ENCODE results near the gene FRAT1. TPM values are rescaled to one million over a fixed set of nuclear protein-coding genes. Genes with fewer than 3 reads are reported as not detected.
"Not testable (repeated sequence)": the region's sequence is repeated elsewhere in the genome, so short reads cannot be mapped to it uniquely, and the experiment has no call there.

The FRAT1 gene, protein sequence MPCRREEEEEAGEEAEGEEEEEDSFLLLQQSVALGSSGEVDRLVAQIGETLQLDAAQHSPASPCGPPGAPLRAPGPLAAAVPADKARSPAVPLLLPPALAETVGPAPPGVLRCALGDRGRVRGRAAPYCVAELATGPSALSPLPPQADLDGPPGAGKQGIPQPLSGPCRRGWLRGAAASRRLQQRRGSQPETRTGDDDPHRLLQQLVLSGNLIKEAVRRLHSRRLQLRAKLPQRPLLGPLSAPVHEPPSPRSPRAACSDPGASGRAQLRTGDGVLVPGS
- 1 to 10 TPM; 2.7 to 3.2 TPM for total RNA-seq

DNA sequence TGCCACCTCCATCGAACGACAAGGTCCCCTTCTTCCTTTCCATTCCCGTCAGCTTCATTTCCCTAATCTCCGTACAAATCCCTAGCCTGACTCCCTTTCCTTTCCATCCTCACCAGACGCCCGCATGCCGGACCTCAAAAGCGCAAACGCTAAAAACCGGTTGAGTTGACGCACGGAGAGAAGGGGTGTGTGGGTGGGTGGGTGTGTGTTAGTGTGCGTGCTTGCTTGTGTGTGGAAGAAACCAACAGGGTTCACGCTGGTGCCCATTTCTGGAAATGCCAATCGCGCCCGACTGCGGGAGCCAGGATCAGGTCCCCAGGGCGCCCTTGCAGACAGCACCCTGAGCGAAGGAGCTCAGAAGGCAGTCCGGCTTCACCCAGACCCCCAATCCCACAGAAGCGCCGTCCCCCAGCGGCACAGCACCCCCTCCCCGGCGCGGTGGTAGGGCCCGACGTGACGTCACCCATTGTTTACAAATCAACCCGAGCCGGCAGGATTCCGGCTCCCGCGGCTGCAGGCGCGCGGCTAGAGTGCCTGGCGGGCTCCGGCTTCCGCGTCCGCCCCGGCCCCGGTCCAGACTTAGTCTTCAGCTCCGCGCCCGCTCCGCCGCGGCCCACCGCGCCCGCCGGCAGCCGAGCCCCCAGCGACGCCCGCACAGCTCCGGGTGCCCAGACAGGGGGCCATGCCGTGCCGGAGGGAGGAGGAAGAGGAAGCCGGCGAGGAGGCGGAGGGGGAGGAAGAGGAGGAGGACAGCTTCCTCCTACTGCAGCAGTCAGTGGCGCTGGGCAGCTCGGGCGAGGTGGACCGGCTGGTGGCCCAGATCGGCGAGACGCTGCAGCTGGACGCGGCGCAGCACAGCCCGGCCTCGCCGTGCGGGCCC, at the start of gene FRAT1:
TSS of gene FRAT1 (plus strand) at position 500 of the 880 bp plus-strand sequence. CDS start at position 683, 183 bp downstream.
- Mint-ChIP-seq H3K27ac (peak within 1 kb of the TSS; percentile 99), H3K4me3 (peak within 1 kb of the TSS; percentile 92), H3K36me3 (no peaks in the 10 kb centered on the region), H3K4me1 (peaks cover 24% of the 10 kb centered on the region), H3K9me3 (no peaks in the 10 kb centered on the region), H3K27me3 (no peaks in the 10 kb centered on the region)
- DNase-seq: peak; percentile 85

DNA sequence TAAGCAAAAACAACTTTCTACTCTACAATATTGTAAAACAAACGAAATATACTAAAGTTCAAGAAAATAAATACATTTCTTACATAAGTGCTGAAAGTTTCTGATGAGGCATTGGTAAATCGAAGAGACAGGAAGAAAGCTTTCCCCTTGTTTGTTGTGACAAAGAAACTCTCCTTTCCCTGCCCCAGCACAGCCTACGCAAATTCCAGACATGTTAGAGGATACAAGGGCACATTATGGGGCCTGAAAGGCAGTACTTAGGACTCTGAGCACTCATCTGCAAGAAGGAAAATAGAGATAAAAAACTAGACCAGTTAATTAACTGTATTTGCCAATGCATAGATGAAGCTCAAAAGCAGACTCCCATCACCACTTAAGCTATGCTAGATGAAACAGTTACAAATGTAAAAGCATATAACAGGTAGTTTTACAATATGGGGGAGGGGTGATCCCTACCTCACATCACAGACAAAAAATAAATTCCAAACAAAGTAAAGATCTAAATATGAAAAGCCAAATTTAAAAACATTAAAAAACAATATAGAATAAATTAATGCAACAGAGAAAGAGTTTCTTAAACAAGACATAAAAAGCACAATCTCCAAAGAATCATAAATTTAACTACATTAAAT, 48.4 kb upstream of the FRAT1 start:
- Mint-ChIP-seq H3K9me3 (no peaks in the 10 kb centered on the region), H3K27ac (no peak overlapping the region), H3K36me3 (peaks cover 4% of the 10 kb centered on the region), H3K27me3 (no peaks in the 10 kb centered on the region), H3K4me1 (peaks cover 6% of the 10 kb centered on the region), H3K4me3 (no peak overlapping the region)
- DNase-seq: no peak

DNA sequence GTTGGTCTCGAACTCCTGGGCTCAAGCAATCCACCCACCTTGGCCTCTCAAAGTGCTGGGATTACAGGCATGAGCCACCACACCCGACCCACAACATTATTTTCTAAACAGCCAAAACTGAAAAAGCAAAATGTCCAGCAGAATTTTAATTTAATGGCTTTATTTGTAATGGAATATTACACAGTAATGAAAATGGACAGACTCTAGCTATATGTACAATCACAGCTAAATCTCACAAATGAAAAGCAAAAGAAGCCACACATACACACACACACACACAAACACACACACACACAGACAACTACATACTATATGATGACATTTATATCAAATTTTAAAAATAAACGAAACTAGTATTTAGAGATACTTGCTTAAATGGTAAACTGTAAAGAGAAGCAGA, 45.4 kb upstream of the FRAT1 start:
- H3K27ac Mint-ChIP-seq: no peak overlapping the region
- no peaks in the 10 kb centered on the region for H3K27me3 Mint-ChIP-seq
- no peak for DNase-seq
- H3K9me3 Mint-ChIP-seq: no peaks in the 10 kb centered on the region
- H3K4me3 Mint-ChIP-seq: no peak overlapping the region
- H3K36me3 Mint-ChIP-seq: no peaks in the 10 kb centered on the region
- peaks cover 7% of the 10 kb centered on the region for H3K4me1 Mint-ChIP-seq

DNA sequence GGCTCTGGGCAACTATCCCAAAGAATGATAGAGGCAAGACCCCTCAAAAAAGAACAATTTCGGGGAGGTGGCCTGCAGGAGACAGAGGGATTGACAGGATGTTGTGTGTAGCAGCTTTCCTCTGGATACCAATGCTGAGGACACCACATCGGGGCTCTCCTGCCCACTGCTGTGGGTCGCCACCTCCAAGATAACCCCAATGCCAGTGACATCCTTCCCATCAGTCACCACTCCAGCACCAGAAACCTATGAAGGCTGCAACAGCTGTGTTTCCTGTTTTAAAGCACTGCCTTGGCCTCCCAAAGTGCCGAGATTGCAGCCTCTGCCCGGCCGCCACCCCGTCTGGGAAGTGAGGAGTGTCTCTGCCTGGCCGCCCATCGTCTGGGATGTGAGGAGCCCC, 44.2 kb upstream of the FRAT1 start:
- Mint-ChIP-seq H3K27me3 (no peaks in the 10 kb centered on the region), H3K9me3 (no peaks in the 10 kb centered on the region), H3K36me3 (no peaks in the 10 kb centered on the region), H3K27ac (no peak overlapping the region), H3K4me3 (no peak overlapping the region), H3K4me1 (peaks cover 6% of the 10 kb centered on the region)
- DNase-seq: no peak

DNA sequence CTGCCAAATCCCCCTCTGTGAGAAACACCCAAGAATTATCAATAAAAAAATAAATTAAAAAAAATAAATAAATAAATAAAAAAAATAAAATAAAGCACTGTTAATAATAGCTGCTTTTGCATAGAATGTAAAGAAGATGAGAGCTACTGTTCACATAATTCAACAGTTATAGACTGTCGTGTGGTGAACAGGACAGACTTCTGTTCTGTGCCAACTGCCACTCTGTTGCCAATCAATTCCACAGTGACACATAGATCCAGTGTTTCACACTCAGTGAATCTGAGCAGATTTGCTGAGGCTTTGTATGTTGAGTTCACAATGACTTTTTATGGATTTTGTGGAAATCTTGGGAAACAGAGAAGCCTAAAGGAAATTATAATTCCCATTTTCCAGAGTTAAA, 41.5 kb upstream of the FRAT1 start:
- DNase-seq: no peak
- H3K4me1 Mint-ChIP-seq: peaks cover 10% of the 10 kb centered on the region

DNA sequence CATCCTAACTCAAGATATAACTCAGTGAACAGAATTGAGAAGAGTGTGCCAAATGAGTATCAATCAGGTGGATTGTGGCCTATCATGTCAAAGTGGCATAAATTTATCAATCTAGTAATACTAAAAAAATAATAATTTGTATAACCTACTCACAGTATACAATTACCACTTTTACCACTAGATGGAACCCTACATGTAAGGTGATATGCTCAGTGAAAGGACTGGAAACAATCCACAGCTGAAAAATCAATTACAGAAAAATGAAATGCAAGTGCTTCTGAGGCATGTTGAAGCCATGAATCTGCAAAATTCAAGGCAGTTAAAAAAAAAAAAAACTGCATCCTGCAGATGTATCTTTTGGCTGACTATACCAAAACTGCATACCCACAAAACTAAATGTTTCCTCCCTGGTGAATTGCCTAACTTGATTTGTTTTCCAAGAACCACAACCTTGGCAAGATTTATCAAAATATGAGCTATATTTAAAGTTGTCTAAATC, 40.5 kb upstream of the FRAT1 start:
- DNase-seq: no peak
- Mint-ChIP-seq H3K4me3 (no peak overlapping the region), H3K4me1 (peaks cover 10% of the 10 kb centered on the region), H3K36me3 (no peaks in the 10 kb centered on the region), H3K27me3 (no peaks in the 10 kb centered on the region), H3K9me3 (no peaks in the 10 kb centered on the region), H3K27ac (no peak overlapping the region)

More for the DNA sequence above, 41.5 kb upstream of the FRAT1 start:
- H3K4me3 Mint-ChIP-seq: no peak overlapping the region
- H3K27me3 Mint-ChIP-seq: no peaks in the 10 kb centered on the region
- H3K36me3 Mint-ChIP-seq: no peaks in the 10 kb centered on the region
- H3K27ac Mint-ChIP-seq: no peak overlapping the region
- H3K9me3 Mint-ChIP-seq: no peaks in the 10 kb centered on the region

DNA sequence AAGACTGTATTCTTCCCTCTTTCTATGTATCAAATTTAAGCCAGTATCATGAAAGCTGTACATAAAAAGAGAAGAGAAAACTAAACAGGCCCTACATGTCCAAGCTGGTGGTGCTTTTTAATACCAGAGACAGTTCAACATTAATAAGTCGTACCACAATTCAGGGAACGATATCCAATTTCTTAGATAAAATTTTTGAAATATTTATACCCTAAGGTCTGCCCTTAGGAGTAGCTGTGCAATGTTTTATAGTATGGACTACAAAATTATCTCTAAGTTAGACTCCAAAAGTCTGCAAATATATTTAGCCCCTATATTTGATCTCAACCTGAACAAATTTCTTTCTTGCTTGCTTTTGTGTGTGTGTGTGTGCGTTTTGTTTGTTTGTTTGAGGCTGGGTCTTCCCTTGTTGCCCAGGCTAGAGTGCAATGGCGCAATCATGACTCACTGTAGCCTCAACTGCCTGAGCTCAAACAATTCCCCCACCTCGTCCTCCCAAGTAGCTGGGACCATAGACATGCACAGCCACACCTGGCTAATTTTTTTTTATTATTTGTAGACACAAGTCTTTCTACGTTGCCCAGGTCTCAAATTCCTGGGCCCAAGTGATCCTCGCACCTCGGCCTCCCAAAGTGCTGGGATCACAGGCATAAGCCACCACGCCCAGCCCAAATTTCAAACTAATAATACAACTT, 39.8 kb upstream of the FRAT1 start:
- no peaks in the 10 kb centered on the region for H3K36me3 Mint-ChIP-seq
- no peaks in the 10 kb centered on the region for H3K27me3 Mint-ChIP-seq
- no peaks in the 10 kb centered on the region for H3K9me3 Mint-ChIP-seq
- no peak for DNase-seq
- H3K4me1 Mint-ChIP-seq: peaks cover 10% of the 10 kb centered on the region
- no peak overlapping the region for H3K4me3 Mint-ChIP-seq
- no peak overlapping the region for H3K27ac Mint-ChIP-seq

DNA sequence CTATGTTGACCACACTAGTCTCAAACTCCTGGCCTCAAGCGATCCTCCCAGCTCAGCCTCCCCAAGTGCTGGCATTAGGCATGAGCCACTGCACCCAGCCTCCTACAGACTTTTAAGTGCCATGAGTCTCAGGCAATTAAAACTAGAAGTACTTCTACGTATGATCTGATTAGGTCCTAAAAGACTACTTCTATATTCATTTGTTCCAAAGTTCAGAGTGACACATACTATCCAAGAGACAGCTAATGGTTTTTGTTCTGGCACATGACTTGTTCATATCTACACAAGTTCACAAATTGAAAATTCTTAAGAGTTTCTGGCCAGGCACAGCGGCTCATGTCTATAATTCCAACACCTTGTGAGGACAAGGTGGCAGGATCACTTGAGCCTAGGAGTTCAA, 38.3 kb upstream of the FRAT1 start:
- no peaks in the 10 kb centered on the region for H3K27me3 Mint-ChIP-seq
- no peaks in the 10 kb centered on the region for H3K9me3 Mint-ChIP-seq
- no peaks in the 10 kb centered on the region for H3K36me3 Mint-ChIP-seq
- no peak for DNase-seq
- peaks cover 10% of the 10 kb centered on the region for H3K4me1 Mint-ChIP-seq
- H3K27ac Mint-ChIP-seq: no peak overlapping the region
- no peak overlapping the region for H3K4me3 Mint-ChIP-seq

DNA sequence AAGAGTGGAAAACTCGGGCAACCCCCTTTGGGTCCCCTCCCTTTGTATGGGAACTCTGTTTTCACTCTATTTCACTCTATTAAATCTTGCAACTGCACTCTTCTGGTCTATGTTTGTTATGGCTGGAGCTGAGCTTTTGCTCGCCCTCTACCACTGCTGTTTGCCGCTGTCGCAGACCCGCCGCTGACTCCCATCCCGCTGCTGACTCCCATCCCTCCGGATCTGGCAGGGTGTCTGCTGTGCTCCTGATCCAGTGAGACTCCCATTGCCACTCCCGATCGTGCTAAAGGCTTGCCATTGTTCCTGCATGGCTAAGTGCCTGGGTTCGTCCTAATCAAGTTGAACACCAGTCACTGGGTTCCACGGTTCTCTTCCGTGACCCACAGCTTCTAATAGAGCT, 29.0 kb upstream of the FRAT1 start:
- not testable (repeated sequence) for H3K4me3 Mint-ChIP-seq, H3K27me3 Mint-ChIP-seq, H3K9me3 Mint-ChIP-seq, DNase-seq, H3K27ac Mint-ChIP-seq
- Mint-ChIP-seq H3K4me1 (peaks cover 18% of the 10 kb centered on the region), H3K36me3 (peaks cover 11% of the 10 kb centered on the region)

DNA sequence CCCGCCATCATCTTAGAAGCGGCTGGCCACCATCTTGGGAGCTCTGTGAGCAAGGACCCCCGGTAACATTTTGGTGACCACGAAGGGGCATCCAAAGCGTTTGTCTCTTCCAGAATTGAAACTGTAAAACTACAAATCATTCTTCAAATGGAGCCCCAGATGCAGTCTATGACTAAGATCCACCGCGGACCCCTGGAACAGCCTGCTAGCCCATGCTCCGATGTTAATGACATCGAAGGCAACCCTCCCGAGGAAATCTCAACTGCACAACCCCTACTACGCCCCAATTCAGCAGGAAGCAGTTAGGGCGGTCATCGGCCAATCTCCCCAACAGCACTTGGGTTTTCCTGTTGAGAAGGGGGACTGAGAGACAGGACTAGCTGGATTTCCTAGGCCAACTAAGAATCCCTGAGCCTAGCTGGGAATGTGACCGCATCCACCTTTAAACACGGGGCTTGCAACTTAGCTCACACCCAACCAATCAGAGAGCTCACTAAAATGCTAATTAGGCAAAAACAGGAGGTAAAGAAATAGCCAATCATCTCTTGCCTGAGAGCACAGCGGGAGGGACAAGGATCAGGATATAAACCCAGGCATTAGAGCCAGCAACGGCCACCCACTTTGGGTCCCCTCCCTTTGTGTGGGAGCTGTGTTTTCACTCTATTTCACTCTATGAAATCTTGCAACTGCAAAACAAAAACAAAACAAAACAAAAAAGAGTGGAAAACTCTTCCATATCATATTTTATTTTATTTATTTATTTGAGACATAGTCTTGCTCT, 28.3 kb upstream of the FRAT1 start:
- Mint-ChIP-seq H3K4me3 (peak overlapping the region; percentile 94), H3K4me1 (peaks cover 18% of the 10 kb centered on the region), H3K36me3 (peaks cover 11% of the 10 kb centered on the region)
- H3K9me3 Mint-ChIP-seq, H3K27ac Mint-ChIP-seq, H3K27me3 Mint-ChIP-seq, DNase-seq: not testable (repeated sequence)

DNA sequence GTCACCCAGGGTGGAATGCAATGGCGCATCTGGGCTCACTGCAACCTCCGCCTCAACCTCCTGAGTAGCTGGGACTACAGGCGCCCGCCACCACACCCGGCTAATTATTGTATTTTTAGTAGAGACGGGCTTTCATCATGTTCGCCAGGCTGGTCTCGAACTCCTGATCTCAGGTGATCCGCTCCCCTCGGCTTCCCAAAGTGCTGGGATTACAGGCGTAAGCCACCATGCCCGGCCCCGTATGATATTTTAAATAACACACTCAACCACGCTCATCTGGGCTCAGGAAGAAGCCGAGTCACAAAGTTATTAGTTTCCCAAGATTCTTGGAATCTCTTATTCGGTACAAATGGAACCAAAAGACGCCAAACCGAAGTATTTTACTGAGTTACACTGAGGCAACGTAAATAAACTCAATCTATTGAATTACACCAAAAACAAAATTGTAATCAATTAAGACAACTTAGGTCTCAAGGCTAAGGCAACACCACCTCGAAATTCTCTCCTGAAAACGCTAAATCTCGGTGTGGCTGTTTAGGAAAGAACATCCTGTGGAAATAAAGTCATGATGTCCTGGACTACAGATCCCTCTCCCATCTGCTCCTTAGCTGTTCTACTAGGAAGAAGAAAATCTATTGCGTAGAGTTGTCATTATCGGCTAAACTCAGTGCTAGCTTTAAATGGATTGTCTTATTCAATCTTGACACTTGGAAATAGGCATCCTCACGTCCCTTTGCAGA, 27.5 kb upstream of the FRAT1 start:
- no peak for DNase-seq
- Mint-ChIP-seq H3K4me1 (peaks cover 18% of the 10 kb centered on the region), H3K4me3 (peak overlapping the region; percentile 94), H3K36me3 (peaks cover 11% of the 10 kb centered on the region), H3K27ac (peak overlapping the region; percentile 88), H3K9me3 (no peaks in the 10 kb centered on the region), H3K27me3 (no peaks in the 10 kb centered on the region)

DNA sequence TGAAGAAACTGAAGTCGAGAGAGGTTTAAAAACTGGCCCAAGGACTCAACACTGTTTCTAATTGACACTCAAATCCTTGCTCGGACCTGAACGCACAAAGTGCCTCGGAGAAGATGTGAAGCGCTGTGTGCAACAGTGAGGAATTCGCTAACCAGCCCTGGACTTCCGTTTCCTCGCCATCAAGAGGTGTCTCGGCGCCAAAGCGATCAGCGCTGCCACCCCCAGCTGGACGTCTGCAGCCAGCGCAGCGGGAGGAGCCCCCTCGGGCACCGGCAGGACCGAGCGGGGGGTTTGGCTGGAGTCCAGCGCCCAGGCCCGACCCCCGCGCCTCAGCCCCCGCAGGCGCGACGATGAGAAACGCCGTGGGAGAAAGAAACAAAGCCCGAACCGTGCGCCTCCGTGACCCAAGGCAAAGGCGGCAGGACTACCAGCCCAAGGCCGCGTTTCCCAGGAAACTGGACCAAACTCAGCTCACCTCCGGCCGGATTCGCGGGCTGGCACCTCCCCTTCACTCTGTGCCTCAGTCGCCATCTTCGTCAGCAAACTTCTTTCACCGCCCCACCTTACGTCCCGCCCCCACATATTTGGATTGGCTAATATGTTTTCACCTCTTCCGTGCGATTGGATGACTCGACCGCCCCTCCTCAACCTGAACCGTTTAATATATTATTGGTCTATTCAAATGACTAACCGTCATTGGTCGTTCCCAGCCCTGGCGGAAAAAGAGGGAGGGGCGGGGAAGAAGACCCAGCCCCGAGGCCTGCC, 26.8 kb upstream of the FRAT1 start, which contains the start of gene ARHGAP19:
TSS of gene ARHGAP19 (minus strand) at position 541 of the 765 bp plus-strand sequence. CDS start at position 531, 10 bp downstream.
- Mint-ChIP-seq H3K27ac (peak within 1 kb of the TSS; percentile 88), H3K36me3 (peaks cover 8% of the 10 kb centered on the region), H3K4me1 (peaks cover 18% of the 10 kb centered on the region), H3K27me3 (no peaks in the 10 kb centered on the region), H3K9me3 (no peaks in the 10 kb centered on the region), H3K4me3 (peak within 1 kb of the TSS; percentile 94)
- DNase-seq: peak; percentile 91

DNA sequence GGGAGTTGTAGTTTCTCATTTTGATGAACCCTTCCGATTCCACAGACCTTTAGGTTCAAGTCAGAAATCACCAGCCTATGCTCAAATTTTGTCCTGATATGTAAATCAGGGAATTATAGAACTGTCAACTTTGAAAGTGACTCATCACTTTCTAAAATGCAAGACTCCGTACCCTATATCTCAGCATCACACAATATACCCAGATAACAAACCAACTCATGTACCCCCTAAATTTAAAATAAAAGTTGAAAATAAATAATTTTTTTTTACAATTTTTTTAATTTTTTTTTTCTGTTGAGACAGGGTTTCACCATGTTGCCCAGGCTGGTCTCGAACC, 26.2 kb upstream of the FRAT1 start:
- peaks cover 18% of the 10 kb centered on the region for H3K4me1 Mint-ChIP-seq

More for the DNA sequence above, 26.2 kb upstream of the FRAT1 start:
- peak overlapping the region; percentile 94 for H3K4me3 Mint-ChIP-seq
- H3K27me3 Mint-ChIP-seq: no peaks in the 10 kb centered on the region
- DNase-seq: no peak
- peaks cover 8% of the 10 kb centered on the region for H3K36me3 Mint-ChIP-seq
- H3K27ac Mint-ChIP-seq: peak overlapping the region; percentile 88
- H3K9me3 Mint-ChIP-seq: no peaks in the 10 kb centered on the region

Data from activated naive CD8-positive, alpha-beta T cell treated with anti-CD3 and anti-CD28 coated beads for 36 hours (primary cell).